Colonic mucosa (tissue), 4 donors: ENCODE measurements around the gene RAB27B. TPM values are rescaled to one million over a fixed set of nuclear protein-coding genes. Genes with fewer than 3 reads are reported as not detected.

Source experiments
- DNase-seq: peaks from one replicate; pipeline ENCODE4 v3.0.0-alpha.2; 2020
- H3K27ac ChIP-seq: fragments of 200-600 bp; one replicate; pipeline ENCODE4 v1.8.0; 2021
- H3K27me3 ChIP-seq: fragments of 200-600 bp; one replicate; pipeline ENCODE4 v1.8.0; 2021
- H3K36me3 ChIP-seq: fragments of 200-600 bp; one replicate; pipeline ENCODE4 v1.8.0; 2021
- H3K4me1 ChIP-seq: fragments of 200-600 bp; one replicate; pipeline ENCODE4 v1.8.0; 2021; ENCODE audit warnings: mild to moderate bottlenecking
- H3K4me3 ChIP-seq: fragments of 200-600 bp; one replicate; pipeline ENCODE4 v1.8.0; 2021
- H3K9ac ChIP-seq, 2 donors: one replicate each; pipeline ENCODE4 v1.7.0; 2013; ENCODE audit warnings: control low read depth in 2 of 2, low read depth in 2 of 2, low read length in 2 of 2
- H3K9me3 ChIP-seq: fragments of 200-600 bp; one replicate; pipeline ENCODE4 v1.8.0; 2021
- intact Hi-C: fragments of 100-400 bp; cut with DNase I; formaldehyde crosslinking; loops from one replicate; pipeline ENCODE4 v1.14.1; 2022
- total RNA-seq, 2 donors: library from RNA; stranded (reverse); fragmentation: NEBNext Ultra II Directional in 1 of 2; extraction: Animal tissue kit (Norgen Biotek cat#: 25700) in 1 of 2; gene quantifications; one replicate each; pipeline ENCODE4 v1.2.1, GENCODE V29; 2021
- TF ChIP-seq, protein P1 (sequence below): fragments of 200-600 bp; IDR thresholded peaks from one replicate; pipeline ENCODE4 v1.8.0; 2022; ENCODE audit warnings: antibody characterized with exemption, mild to moderate bottlenecking
- donor health status: healthy.
- donor health status: DM: no; HTN: no; CAD: no.
- donor health status: DM: no; HTN: no; CAD: no.

The RAB27B gene
- total RNA-seq, 2 donors from 2014 or later: 8.9 to 12.5 TPM

DNA sequence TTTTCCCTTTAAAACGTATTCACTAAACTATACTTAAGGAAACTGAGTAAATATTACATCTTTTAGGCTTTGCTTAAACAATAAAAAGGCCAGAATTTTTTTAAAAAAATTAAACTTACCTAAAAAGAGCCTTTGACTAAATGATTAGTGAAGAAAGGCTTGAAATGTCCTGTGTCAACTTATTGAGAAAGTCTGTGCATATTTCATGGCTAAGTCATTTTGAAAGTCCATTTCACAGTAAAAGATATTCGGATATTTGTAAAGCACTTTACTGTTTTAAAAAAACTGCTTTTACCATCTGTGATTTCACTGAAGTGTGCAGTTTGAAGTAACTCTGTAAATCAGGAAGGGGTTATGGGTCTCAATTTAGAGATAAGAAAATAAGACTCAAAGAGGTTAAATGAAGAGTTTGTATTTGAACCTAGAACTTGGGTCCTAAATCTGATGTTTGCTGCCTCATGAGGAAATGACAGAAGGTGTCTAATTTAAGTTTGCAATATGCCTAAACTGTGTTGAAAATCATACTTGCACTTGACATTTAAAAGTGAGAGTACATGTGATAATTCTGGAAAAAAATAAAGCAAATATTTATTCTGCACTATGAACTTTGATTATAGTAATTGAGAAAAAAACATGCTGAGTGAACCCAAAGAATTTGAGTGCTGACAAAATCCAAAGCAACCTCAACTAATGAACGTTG, 50.5 kb downstream of the RAB27B start:
- DNase-seq: no peak
- Histone ChIP-seq H3K4me3 (no peak overlapping the region), H3K9me3 (no peaks in the 10 kb centered on the region), H3K4me1 (no peaks in the 10 kb centered on the region), H3K36me3 (no peaks in the 10 kb centered on the region), H3K9ac (no peak overlapping the region), H3K27ac (no peak overlapping the region), H3K27me3 (no peaks in the 10 kb centered on the region)
- intact Hi-C loops: no loop called here
- TF ChIP-seq, protein P1, sequence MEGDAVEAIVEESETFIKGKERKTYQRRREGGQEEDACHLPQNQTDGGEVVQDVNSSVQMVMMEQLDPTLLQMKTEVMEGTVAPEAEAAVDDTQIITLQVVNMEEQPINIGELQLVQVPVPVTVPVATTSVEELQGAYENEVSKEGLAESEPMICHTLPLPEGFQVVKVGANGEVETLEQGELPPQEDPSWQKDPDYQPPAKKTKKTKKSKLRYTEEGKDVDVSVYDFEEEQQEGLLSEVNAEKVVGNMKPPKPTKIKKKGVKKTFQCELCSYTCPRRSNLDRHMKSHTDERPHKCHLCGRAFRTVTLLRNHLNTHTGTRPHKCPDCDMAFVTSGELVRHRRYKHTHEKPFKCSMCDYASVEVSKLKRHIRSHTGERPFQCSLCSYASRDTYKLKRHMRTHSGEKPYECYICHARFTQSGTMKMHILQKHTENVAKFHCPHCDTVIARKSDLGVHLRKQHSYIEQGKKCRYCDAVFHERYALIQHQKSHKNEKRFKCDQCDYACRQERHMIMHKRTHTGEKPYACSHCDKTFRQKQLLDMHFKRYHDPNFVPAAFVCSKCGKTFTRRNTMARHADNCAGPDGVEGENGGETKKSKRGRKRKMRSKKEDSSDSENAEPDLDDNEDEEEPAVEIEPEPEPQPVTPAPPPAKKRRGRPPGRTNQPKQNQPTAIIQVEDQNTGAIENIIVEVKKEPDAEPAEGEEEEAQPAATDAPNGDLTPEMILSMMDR: no peak

DNA sequence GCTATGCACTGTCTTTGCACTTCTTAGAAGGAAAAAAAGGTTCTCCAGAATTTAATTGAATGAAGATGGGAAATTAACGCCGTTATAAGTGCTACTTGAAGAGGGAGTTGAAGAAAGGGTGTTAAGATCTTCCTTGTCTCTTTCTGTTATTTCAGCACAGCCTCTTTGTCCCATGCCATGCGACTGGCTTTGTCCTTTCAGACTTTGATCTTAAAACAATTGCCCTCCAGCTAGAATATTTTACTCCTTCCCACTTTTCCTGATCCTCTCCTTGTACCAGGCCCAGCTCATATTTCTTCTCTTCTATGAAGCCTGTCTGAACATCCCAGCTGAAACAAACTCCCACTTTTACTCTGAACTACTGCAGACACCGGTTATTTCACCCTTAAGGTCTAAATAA, 51.4 kb downstream of the RAB27B start:
- no peak for DNase-seq
- Histone ChIP-seq H3K9me3 (no peaks in the 10 kb centered on the region), H3K27ac (no peak overlapping the region), H3K27me3 (no peaks in the 10 kb centered on the region), H3K9ac (no peak overlapping the region), H3K4me3 (no peak overlapping the region), H3K4me1 (no peaks in the 10 kb centered on the region), H3K36me3 (no peaks in the 10 kb centered on the region)
- TF ChIP-seq, protein P1: no peak
- intact Hi-C loops: no loop called here

DNA sequence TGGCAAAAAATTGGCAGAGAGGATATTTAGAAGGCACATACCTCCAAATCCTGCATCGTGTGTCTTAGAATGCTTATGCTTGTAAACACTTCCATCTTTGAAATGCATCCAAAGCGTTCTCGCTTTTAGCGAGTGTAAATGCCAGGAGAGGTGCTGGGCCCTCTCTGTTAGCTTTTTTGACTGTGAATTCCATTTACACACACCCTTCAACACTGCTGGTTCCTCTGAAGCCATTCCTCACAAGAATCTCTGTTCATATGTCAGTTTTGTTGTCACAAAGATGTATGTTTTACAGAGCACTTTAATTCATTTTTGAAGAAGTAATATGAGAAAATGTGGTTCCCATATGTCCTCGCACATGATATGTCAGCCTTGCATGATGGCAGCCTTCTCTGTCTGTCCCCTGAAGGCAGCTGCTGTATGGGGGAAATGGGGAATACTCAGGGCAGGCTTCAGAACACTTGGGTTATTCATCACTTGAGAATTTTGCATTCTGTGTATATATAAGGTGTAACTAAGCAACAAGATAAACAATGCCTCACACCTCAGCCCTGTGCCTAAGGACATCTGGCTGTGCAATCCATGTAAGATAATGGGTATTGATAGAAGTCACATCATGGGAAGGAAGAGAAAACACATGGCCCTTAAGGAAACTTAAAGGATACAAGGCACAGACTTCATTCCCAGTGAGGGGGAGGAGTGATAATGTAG, 52.3 kb downstream of the RAB27B start:
- no peaks in the 10 kb centered on the region for H3K27me3 ChIP-seq
- no peak overlapping the region for H3K4me3 ChIP-seq
- H3K4me1 ChIP-seq: no peaks in the 10 kb centered on the region
- intact Hi-C loops: no loop called here
- H3K9ac ChIP-seq: no peak overlapping the region
- DNase-seq: no peak
- no peaks in the 10 kb centered on the region for H3K9me3 ChIP-seq
- no peak overlapping the region for H3K27ac ChIP-seq
- H3K36me3 ChIP-seq: no peaks in the 10 kb centered on the region
- TF ChIP-seq, protein P1: no peak

DNA sequence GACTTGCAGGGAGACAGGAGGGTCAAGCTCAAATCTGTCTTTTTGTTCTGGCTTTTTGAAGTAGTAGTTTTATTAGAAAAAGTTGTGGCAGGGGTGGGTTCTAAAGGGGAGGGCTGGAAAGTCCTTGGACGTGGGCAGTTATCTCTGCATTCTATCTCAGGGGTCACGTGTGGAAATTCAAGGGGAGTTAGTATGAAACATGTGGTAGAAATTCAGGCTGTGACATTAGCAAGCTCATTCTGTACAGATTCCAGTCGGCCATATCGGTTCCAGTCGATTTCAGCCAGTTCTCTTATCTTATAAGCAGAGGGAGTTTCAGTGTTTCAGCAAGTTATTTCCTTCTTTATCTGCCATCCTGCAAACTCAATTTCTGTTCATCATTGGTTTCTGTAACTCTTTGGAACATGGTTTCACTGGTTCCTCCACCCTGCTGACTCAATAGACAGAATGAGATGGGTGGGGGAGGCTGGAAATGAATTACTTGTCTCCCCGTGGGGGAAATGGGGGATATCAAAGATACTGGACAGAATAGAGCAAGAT, 53.0 kb downstream of the RAB27B start:
- Histone ChIP-seq H3K9ac (no peak overlapping the region), H3K4me1 (no peaks in the 10 kb centered on the region), H3K9me3 (no peaks in the 10 kb centered on the region), H3K4me3 (no peak overlapping the region), H3K27ac (no peak overlapping the region), H3K36me3 (no peaks in the 10 kb centered on the region), H3K27me3 (no peaks in the 10 kb centered on the region)
- TF ChIP-seq, protein P1: no peak
- DNase-seq: no peak
- intact Hi-C loops: no loop called here

DNA sequence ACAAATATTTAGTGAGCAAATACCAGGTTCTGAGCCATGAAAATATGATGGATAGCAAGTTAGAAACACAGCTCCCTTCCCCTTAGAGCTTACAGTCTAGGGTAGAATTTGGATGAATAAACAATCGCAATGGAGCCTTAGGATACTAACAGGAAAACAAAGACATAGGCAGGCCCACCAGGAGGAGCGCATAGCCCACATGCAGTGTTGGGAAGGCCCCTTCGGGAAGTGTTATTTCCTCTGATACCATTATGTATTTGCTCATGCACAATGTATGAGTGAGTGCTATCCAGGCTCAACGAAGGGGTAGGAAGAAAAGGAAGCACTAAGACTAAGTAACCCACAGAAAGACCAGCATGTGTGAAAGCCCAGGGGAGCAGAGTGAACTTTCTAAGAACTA, 54.0 kb downstream of the RAB27B start:
- Histone ChIP-seq H3K9ac (no peak overlapping the region), H3K27me3 (no peaks in the 10 kb centered on the region), H3K9me3 (no peaks in the 10 kb centered on the region), H3K27ac (no peak overlapping the region), H3K4me3 (no peak overlapping the region), H3K36me3 (no peaks in the 10 kb centered on the region), H3K4me1 (no peaks in the 10 kb centered on the region)
- DNase-seq: no peak
- TF ChIP-seq, protein P1: no peak
- intact Hi-C loops: no loop called here
